ENCODE data around the gene IFIT5. TPM values are rescaled to one million over a fixed set of nuclear protein-coding genes. Genes with fewer than 3 reads are reported as not detected.

Gene IFIT5
- total RNA-seq, 2 experiments from 2014 or later = 0.36 to 0.57 TPM

GRCh38 chr10:89469517-89469916 is 55.1 kb downstream of the IFIT5 start:
- H3K4me3 ChIP-seq (ENCODE audit: low read depth, low read length, poor library complexity, severe bottlenecking) = no peak overlapping the region
- no peaks in the 10 kb centered on the region for H3K4me1 ChIP-seq (ENCODE audit: insufficient read depth, low read length, poor library complexity, severe bottlenecking)
- H3K27ac ChIP-seq (ENCODE audit: low read depth, low read length, poor library complexity, severe bottlenecking) = no peak overlapping the region
- CTCF ChIA-PET (ENCODE audit: unreplicated experiment) = no interaction called here
- TF ChIP-seq EZH2phosphoT487 (IDR thresholded peaks at IDR 0.05; ENCODE audit: borderline replicate concordance, low read depth, low read length) = no peak
- no peak for TF ChIP-seq CTCF (conservative IDR thresholded peaks at IDR 0.05; ENCODE audit: low read length)
- H3K4me2 ChIP-seq (ENCODE audit: low read length) = no peak overlapping the region
- H3K9me3 ChIP-seq (ENCODE audit: low read length) = no peaks in the 10 kb centered on the region
- no peak for DNase-seq (ENCODE audit: low spot score)
- H2AFZ ChIP-seq (ENCODE audit: low read length) = no peak overlapping the region
- intact Hi-C loops (cut with micrococcal nuclease; ENCODE audit: unreplicated experiment) = no loop called here
- no peaks in the 10 kb centered on the region for H4K20me1 ChIP-seq (ENCODE audit: insufficient read depth, low read length)
- POLR2A ChIA-PET = no interaction called here
- H3K9me2 ChIP-seq (ENCODE audit: insufficient read depth, low read length) = no peaks in the 10 kb centered on the region
- no peaks in the 10 kb centered on the region for H3K36me3 ChIP-seq (ENCODE audit: insufficient read depth, low read length)
- no peaks in the 10 kb centered on the region for H3K79me2 ChIP-seq (ENCODE audit: insufficient read depth, low read depth, low read length)
- no TSS peak for BruUV-seq (replicated peaks)

Other genes with a start within 250 kb of the IFIT5 start
- gene CH25H, start 207.3 kb upstream of the IFIT5 start, total RNA-seq (2014; rRNA removed; shearing (Covaris generic)) = not detected in 2 replicates
- not detected in 2 replicates for gene CH25H, start 207.3 kb upstream of the IFIT5 start, total RNA-seq (2022)
- gene LIPA, start 162.8 kb upstream of the IFIT5 start, total RNA-seq (2014; rRNA removed; shearing (Covaris generic)) = 8.9 and 11.7 TPM in 2 replicates
- gene LIPA, start 162.8 kb upstream of the IFIT5 start, total RNA-seq (2022) = 19.0 and 19.4 TPM in 2 replicates
- gene IFIT2, start 112.5 kb upstream of the IFIT5 start, total RNA-seq (2014; rRNA removed; shearing (Covaris generic)) = 0.26 and 0.57 TPM in 2 replicates
- 0.37 and 0.72 TPM in 2 replicates for gene IFIT2, start 112.5 kb upstream of the IFIT5 start, total RNA-seq (2022)
- gene IFIT3, start 86.6 kb upstream of the IFIT5 start, total RNA-seq (2014; rRNA removed; shearing (Covaris generic)) = 0.26 and 0.35 TPM in 2 replicates
- 0.17 and 0.39 TPM in 2 replicates for gene IFIT3, start 86.6 kb upstream of the IFIT5 start, total RNA-seq (2022)
- gene IFIT1B, start 36.5 kb upstream of the IFIT5 start, total RNA-seq (2014; rRNA removed; shearing (Covaris generic)) = not detected in 2 replicates
- not detected in 2 replicates for gene IFIT1B, start 36.5 kb upstream of the IFIT5 start, total RNA-seq (2022)
- not detected in 2 replicates for gene IFIT1, start 21.9 kb upstream of the IFIT5 start, total RNA-seq (2014; rRNA removed; shearing (Covaris generic))
- not detected in 2 replicates for gene IFIT1, start 21.9 kb upstream of the IFIT5 start, total RNA-seq (2022)
- gene SLC16A12, start 121.0 kb downstream of the IFIT5 start, total RNA-seq (2014; rRNA removed; shearing (Covaris generic)) = not detected in 2 replicates
- not detected in 2 replicates for gene SLC16A12, start 121.0 kb downstream of the IFIT5 start, total RNA-seq (2022)
- gene PANK1, start 230.7 kb downstream of the IFIT5 start, total RNA-seq (2014; rRNA removed; shearing (Covaris generic)) = 9.6 and 12.1 TPM in 2 replicates
- gene PANK1, start 230.7 kb downstream of the IFIT5 start, total RNA-seq (2022) = 15.1 and 16.1 TPM in 2 replicates